LNCaP clone FGC (cell line): Measurements from ENCODE around the gene ZNF280A.
"Not testable (repeated sequence)": the region's sequence is repeated elsewhere in the genome, so short reads cannot be mapped to it uniquely, and the experiment has no call there.

Source experiments
- DNase-seq: peaks from one replicate; pipeline ENCODE4 v3.0.0-alpha.2; 2011; ENCODE audit warnings: low read depth
- H3K4me3 ChIP-seq: 2 replicates; pipeline ENCODE4 v1.5.1; 2011; ENCODE audit warnings: mild to moderate bottlenecking, low read depth, low read length, control low read depth
- TF ChIP-seq, protein P1 (sequence below): IDR thresholded peaks from 2 replicates; pipeline ENCODE4 v1.5.1; 2012; ENCODE audit warnings: mild to moderate bottlenecking; ENCODE audit not compliant: control insufficient read depth, insufficient read depth; ENCODE audit errors: extremely low read depth

Gene ZNF280A

DNA sequence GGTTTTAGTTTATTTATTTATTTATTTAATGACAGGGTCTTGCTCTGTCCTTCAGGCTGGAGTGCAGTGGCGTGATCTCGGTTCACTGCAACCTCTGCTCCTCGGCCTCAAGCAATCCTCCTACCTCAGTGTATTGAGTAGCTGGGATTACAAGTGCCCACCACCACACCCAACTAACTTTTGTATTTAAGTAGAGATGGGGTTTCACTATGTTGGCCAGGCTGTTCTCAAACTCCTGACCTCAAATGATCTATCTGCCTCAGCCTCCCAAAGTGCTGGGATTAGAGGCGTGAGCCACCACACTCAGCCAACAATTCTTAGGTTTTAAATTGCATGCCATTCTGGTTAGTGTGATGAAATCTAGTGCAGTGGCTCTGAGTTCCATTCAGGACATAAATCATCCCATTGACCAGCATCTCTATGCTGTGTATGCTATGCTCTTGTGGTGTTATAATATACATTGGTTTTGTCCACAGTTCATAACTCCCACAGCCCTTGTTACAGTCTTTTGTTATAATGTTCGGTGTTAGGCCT lies 40.0 kb downstream of the ZNF280A start:
- H3K4me3 ChIP-seq = no peak overlapping the region
- no peak for DNase-seq
- TF ChIP-seq, protein P1, sequence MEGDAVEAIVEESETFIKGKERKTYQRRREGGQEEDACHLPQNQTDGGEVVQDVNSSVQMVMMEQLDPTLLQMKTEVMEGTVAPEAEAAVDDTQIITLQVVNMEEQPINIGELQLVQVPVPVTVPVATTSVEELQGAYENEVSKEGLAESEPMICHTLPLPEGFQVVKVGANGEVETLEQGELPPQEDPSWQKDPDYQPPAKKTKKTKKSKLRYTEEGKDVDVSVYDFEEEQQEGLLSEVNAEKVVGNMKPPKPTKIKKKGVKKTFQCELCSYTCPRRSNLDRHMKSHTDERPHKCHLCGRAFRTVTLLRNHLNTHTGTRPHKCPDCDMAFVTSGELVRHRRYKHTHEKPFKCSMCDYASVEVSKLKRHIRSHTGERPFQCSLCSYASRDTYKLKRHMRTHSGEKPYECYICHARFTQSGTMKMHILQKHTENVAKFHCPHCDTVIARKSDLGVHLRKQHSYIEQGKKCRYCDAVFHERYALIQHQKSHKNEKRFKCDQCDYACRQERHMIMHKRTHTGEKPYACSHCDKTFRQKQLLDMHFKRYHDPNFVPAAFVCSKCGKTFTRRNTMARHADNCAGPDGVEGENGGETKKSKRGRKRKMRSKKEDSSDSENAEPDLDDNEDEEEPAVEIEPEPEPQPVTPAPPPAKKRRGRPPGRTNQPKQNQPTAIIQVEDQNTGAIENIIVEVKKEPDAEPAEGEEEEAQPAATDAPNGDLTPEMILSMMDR = no peak

DNA sequence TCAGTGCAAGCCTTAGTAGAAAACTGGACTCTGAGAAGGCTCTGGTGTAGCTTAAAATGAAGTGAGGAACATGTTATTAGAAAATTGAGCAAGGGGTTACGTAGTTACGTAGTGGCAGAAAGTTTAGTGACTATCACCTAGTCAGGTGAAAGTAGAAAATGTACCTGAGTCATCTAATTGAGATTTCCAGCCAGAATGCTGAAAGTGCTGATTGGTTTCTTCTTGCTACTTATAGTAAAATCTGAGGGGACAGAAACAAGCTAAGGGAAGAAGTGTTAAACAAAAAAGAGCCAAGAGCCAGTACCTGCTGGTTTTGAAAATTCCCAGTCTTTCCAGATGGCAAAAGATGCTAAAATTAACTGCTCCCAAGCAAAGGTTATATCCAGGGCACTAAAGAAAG lies 41.0 kb downstream of the ZNF280A start:
- DNase-seq = no peak
- TF ChIP-seq, protein P1 = no peak
- no peak overlapping the region for H3K4me3 ChIP-seq

DNA sequence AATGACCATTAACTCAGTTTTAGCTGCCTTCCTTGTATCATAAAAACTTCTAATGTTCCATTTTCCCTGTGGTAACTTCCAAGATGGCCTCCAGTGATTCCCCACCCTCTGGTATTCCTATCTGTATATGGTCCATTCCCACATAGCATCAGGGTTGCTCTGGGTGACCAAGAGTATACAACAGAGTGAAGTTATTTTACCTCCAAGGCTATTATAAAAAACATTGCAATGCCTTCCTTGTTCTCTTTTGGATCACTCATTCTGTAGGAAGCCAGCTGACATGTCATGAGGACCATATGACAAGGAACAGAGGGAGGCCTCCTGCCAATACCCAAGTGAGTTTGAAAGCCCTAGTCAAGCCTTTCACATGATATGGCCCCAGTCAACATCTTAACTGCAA lies 41.6 kb downstream of the ZNF280A start:
- no peak overlapping the region for H3K4me3 ChIP-seq
- TF ChIP-seq, protein P1 = no peak
- no peak for DNase-seq

DNA sequence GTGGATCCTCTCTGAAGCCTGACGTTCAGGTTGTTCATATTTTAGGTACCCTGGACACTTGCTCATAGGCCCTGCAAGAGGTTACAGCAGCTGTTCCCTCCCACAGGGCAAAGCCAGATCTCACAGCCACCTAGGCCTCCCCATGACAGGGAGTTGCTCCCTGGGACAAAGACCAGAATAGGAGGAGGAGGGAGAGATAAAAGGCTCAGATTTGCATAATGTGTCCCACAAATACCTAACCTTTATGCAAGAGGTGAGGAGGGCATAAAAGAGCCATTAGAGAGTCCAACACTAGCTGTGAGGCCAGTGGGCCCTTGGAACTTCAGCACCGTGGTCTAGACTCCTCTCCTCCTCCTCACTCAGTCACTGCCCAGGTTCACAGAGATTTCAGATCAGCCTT lies 45.3 kb downstream of the ZNF280A start:
- DNase-seq = no peak
- no peak overlapping the region for H3K4me3 ChIP-seq
- TF ChIP-seq, protein P1 = no peak

DNA sequence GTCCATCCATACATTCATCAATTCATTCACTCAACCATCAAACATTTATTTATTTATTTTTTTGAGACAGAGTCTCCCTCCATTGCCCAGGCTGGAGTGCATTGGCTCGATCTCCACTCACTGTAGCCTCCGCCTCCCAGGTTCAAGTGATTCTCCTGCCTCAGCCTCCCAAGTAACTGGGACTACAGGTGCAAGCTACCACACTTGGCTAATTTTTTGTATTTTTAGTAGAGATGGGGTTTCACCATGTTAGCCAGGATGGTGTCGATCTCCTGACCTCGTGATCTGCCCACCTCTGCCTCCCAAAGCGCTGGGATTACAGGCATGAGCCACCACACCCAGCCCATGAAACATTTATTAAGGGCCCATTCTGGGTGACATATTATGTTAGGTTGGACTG lies 49.0 kb downstream of the ZNF280A start:
- not testable (repeated sequence) for DNase-seq, H3K4me3 ChIP-seq

DNA sequence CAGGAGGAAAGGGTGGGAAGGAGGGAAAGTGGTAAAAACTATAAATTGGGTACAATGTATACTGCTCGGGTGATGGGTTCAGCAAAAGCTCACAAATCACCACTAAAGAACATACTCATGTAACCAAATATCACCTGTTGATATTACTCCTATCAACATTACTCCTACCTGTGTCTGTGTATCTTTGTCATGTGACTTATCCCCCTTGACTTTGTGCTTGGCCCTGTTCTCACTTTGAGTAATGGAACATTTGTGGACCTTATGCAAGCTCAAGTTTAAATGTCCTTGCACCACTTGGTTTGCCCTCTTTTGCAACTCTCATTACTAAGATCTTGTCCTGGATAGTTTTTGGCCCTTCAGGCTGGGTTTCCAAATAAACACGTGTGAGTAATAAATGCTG lies 50.5 kb downstream of the ZNF280A start:
- TF ChIP-seq, protein P1 = no peak
- H3K4me3 ChIP-seq = no peak overlapping the region
- DNase-seq = no peak

DNA sequence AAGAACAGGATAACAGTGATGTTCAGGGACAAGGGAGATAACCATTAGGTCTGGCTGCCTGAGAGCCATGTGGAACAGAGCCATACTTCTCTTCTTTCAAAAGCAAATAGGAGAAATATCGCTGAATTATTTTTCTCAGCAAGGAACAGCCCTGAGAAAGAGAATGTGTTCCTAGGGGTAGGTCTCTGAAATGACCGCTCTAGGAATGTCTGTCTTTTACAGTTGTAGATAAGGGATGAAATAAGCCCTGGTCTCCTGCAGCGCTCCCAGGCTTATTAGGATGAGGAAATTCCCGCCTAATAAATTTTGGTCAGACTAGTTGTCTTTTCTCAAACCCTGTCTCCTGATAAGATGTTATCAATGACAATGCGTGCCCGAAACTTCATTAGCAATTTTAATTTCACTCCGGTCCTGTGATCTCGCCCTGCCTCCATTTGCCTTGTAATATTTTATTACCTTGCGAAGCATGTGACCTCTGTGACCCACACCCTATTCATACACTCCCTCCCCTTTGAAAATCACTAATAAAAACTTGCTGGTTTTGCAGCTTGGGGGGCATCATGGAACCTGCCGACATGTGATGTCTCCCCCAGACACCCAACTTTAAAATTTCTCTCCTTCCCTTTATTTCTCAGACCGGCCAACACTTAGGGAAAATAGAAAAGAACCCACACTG lies 51.1 kb downstream of the ZNF280A start:
- not testable (repeated sequence) for DNase-seq, H3K4me3 ChIP-seq

DNA sequence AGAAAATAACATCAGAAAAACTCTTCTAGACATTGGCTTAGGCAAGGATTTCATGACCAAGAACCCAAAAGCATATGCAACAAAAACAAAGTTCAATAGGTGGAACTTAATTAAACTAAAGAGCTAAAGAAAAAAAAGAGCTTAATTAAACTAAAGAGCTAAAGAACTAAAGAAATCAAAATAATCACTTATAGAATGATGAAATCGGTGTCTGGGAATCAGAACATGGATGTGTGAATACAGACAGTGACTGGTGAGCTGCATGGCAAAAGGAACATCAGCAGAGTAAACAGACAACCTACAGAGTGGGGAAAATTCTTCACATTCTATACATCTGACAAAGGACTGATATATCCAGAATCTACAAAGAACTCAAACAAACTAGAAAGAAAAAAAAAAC lies 53.0 kb downstream of the ZNF280A start:
- DNase-seq = no peak
- TF ChIP-seq, protein P1 = no peak
- no peak overlapping the region for H3K4me3 ChIP-seq
